ENCODE results near the gene TMC7. TPM values are rescaled to one million over a fixed set of nuclear protein-coding genes. Genes with fewer than 3 reads are reported as not detected.

The TMC7 gene
- total and polyA plus RNA-seq, 2 experiments from 2014 or later = 5.7 to 6.5 TPM

- Histone ChIP-seq H3K4me2 (no peak overlapping the region), H3K27me3 (no peaks in the 10 kb centered on the region), H2AFZ (no peak overlapping the region), H3K4me1 (ENCODE audit: insufficient read depth) (peaks cover 17% of the 10 kb centered on the region), H3K4me3 (no peak overlapping the region), H3K27ac (peak overlapping the region; percentile 83), H3K9me2 (replicated peaks; ENCODE audit: insufficient read depth) (no peaks in the 10 kb centered on the region), H4K20me1 (ENCODE audit: insufficient read depth, poor library complexity, severe bottlenecking) (no peaks in the 10 kb centered on the region), H3K9me3 (ENCODE audit: low read depth) (no peaks in the 10 kb centered on the region), H3K36me3 (replicated peaks; ENCODE audit: insufficient read depth, low read depth) (no peaks in the 10 kb centered on the region), H3K79me2 (no peaks in the 10 kb centered on the region)
- DNase-seq (ENCODE audit: low spot score) = no peak
- WGBS (ENCODE audit: low lambda C conversion rate, missing lambda C conversion rate) = 83% methylated on average over 9 of the region's 9 CpGs
- TF ChIP-seq EZH2phosphoT487 (IDR thresholded peaks at IDR 0.05; ENCODE audit: low read depth, severe bottlenecking, unreplicated experiment) (no peak), EZH2 (IDR thresholded peaks at IDR 0.05; ENCODE audit: borderline replicate concordance) (no peak)
Measured at GRCh38 chr16:19108409-19109287, 124.9 kb downstream of the TMC7 start.

- no peaks in the 10 kb centered on the region for H3K36me3 ChIP-seq (replicated peaks; ENCODE audit: insufficient read depth, low read depth)
- WGBS (ENCODE audit: low lambda C conversion rate, missing lambda C conversion rate) = 84% methylated on average over 4 of the region's 4 CpGs
- H3K27ac ChIP-seq = peak overlapping the region; percentile 83
- H3K79me2 ChIP-seq = peaks cover 2% of the 10 kb centered on the region
- H3K9me2 ChIP-seq (replicated peaks; ENCODE audit: insufficient read depth) = no peaks in the 10 kb centered on the region
- no peaks in the 10 kb centered on the region for H4K20me1 ChIP-seq (ENCODE audit: insufficient read depth, poor library complexity, severe bottlenecking)
- H3K4me2 ChIP-seq = no peak overlapping the region
- TF ChIP-seq CTCF (IDR thresholded peaks at IDR 0.05; ENCODE audit: poor library complexity) (no peak), EZH2 (IDR thresholded peaks at IDR 0.05; ENCODE audit: borderline replicate concordance) (no peak), EZH2phosphoT487 (IDR thresholded peaks at IDR 0.05; ENCODE audit: low read depth, severe bottlenecking, unreplicated experiment) (no peak)
- no peaks in the 10 kb centered on the region for H3K9me3 ChIP-seq (ENCODE audit: low read depth)
- no peak overlapping the region for H2AFZ ChIP-seq
- H3K4me3 ChIP-seq = no peak overlapping the region
- no peaks in the 10 kb centered on the region for H3K27me3 ChIP-seq
- no peak for DNase-seq (ENCODE audit: low spot score)
- H3K4me1 ChIP-seq (ENCODE audit: insufficient read depth) = peaks cover 18% of the 10 kb centered on the region
Measured at GRCh38 chr16:19109288-19109664, 125.5 kb downstream of the TMC7 start.

- H3K4me3 ChIP-seq = no peak overlapping the region
- no peaks in the 10 kb centered on the region for H4K20me1 ChIP-seq (ENCODE audit: insufficient read depth, poor library complexity, severe bottlenecking)
- H3K4me2 ChIP-seq = peak overlapping the region; percentile 5
- no peaks in the 10 kb centered on the region for H3K27me3 ChIP-seq
- H3K9me2 ChIP-seq (replicated peaks; ENCODE audit: insufficient read depth) = no peaks in the 10 kb centered on the region
- H3K27ac ChIP-seq = no peak overlapping the region
- H3K4me1 ChIP-seq (ENCODE audit: insufficient read depth) = peaks cover 27% of the 10 kb centered on the region
- TF ChIP-seq EZH2phosphoT487 (IDR thresholded peaks at IDR 0.05; ENCODE audit: low read depth, severe bottlenecking, unreplicated experiment) (no peak), CTCF (IDR thresholded peaks at IDR 0.05; ENCODE audit: poor library complexity) (no peak), EZH2 (IDR thresholded peaks at IDR 0.05; ENCODE audit: borderline replicate concordance) (no peak)
- 70% methylated on average over 4 of the region's 4 CpGs for WGBS (ENCODE audit: low lambda C conversion rate, missing lambda C conversion rate)
- H3K9me3 ChIP-seq (ENCODE audit: low read depth) = no peaks in the 10 kb centered on the region
- no peaks in the 10 kb centered on the region for H3K36me3 ChIP-seq (replicated peaks; ENCODE audit: insufficient read depth, low read depth)
- H3K79me2 ChIP-seq = peaks cover 16% of the 10 kb centered on the region
- no peak for DNase-seq (ENCODE audit: low spot score)
- no peak overlapping the region for H2AFZ ChIP-seq
Measured at GRCh38 chr16:19110537-19111360, 127.0 kb downstream of the TMC7 start.

- H3K79me2 ChIP-seq = peaks cover 29% of the 10 kb centered on the region
- WGBS (ENCODE audit: low lambda C conversion rate, missing lambda C conversion rate) = 100% methylated on average over 2 of the region's 2 CpGs
- H3K9me2 ChIP-seq (replicated peaks; ENCODE audit: insufficient read depth) = no peaks in the 10 kb centered on the region
- no peak for DNase-seq (ENCODE audit: low spot score)
- no peaks in the 10 kb centered on the region for H3K9me3 ChIP-seq (ENCODE audit: low read depth)
- H4K20me1 ChIP-seq (ENCODE audit: insufficient read depth, poor library complexity, severe bottlenecking) = no peaks in the 10 kb centered on the region
- H2AFZ ChIP-seq = no peak overlapping the region
- H3K4me3 ChIP-seq = no peak overlapping the region
- no peaks in the 10 kb centered on the region for H3K27me3 ChIP-seq
- TF ChIP-seq EZH2phosphoT487 (IDR thresholded peaks at IDR 0.05; ENCODE audit: low read depth, severe bottlenecking, unreplicated experiment) (no peak), CTCF (IDR thresholded peaks at IDR 0.05; ENCODE audit: poor library complexity) (no peak), EZH2 (IDR thresholded peaks at IDR 0.05; ENCODE audit: borderline replicate concordance) (no peak)
- H3K27ac ChIP-seq = no peak overlapping the region
- H3K4me2 ChIP-seq = no peak overlapping the region
- H3K36me3 ChIP-seq (replicated peaks; ENCODE audit: insufficient read depth, low read depth) = no peaks in the 10 kb centered on the region
- peaks cover 30% of the 10 kb centered on the region for H3K4me1 ChIP-seq (ENCODE audit: insufficient read depth)
Measured at GRCh38 chr16:19112099-19112407, 128.3 kb downstream of the TMC7 start.

Measured in hepatocyte (in vitro differentiated cells).